HUDEP-2 (cell line): Measurements from ENCODE around the gene GRID1.

Experiments used
- DNase-seq, 76 experiments: peaks; one replicate each; lab custom pipeline; 2025; ENCODE audit not compliant: unreplicated experiment in 76 of 76; lab: John Stamatoyannopoulos, UW

GRID1 gene

DNA sequence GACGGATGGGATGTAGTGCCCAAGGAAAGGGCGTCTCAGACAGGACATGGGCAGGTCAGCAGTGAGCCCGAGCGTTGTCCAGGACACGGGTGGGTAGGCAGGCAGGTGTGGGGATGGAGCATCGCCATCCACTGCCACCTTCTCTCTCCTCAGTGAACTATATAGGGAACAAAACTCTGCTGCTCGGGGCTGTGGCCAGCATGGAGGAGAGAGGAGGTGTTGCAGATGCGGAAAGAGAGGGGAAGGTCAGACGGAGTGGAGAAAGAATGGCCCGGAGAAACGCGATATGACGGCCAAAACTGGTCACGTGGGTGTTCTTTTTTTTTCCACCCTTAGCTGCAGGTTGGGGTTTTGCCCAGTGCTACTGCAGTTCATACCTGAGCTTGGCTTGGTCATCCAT, 71.2 kb downstream of the GRID1 start:
- no peak for DNase-seq

DNA sequence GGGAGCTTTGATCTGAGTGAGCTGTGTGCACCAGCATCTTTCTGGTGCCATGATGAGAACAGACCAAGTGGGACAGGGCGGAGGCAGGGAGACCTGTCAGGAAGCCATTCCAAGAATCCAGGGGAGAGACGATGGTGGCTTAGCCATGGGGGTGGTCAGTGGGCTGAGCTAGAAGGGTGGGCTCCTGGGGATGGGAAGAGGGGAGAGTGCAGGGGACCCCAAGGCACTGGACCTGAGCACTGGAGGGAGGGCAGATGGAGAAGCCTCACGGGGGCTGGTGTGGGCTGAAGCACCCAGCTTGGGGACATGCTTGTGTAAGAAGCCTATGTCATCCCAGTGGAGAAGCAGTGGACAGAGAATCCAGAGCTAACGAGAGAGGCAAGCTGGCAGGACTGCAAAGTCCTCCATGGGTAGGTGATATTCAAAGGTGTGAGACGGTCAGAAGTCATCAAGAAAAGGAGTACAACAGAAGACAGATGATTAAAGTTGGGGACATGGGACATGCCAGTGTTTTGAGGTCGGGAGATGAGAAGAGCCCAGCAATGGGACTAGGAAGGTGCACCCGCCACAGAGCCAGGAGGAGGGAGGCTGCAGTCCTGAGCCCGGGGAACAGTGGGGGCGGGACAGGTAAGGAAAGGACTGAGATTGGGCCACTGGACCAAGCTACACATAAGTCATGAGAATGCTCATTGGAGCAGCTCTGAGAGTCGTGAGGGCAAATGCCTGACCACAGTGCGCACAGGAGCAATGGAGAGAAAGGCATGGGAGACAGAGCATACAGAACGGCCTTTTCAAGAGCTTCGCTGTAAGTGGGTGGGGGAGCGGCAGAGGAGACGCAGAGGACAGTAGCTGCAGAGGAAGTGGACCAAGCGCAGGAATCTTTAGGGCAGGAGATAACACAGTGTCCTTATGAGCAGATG, 72.0 kb downstream of the GRID1 start:
- DNase-seq = no peak

DNA sequence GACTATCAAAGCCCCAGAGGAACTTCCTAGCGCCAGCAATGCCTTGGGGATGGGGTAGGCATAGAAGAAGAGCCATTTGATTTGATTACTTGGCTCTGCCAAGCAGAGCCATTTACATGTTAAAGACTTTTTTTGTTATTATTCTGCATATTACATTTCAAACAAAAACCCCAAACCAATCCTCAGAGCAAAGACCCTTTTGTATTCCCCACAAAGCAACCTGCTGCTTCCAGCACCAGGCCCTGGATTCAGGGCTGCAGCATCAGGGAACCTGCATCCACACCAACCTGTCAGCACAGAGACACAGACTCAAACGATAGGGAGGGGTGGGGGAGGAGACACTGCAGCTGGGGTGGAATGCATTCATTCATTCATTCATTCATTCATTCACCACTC, 73.2 kb downstream of the GRID1 start:
- no peak for DNase-seq

DNA sequence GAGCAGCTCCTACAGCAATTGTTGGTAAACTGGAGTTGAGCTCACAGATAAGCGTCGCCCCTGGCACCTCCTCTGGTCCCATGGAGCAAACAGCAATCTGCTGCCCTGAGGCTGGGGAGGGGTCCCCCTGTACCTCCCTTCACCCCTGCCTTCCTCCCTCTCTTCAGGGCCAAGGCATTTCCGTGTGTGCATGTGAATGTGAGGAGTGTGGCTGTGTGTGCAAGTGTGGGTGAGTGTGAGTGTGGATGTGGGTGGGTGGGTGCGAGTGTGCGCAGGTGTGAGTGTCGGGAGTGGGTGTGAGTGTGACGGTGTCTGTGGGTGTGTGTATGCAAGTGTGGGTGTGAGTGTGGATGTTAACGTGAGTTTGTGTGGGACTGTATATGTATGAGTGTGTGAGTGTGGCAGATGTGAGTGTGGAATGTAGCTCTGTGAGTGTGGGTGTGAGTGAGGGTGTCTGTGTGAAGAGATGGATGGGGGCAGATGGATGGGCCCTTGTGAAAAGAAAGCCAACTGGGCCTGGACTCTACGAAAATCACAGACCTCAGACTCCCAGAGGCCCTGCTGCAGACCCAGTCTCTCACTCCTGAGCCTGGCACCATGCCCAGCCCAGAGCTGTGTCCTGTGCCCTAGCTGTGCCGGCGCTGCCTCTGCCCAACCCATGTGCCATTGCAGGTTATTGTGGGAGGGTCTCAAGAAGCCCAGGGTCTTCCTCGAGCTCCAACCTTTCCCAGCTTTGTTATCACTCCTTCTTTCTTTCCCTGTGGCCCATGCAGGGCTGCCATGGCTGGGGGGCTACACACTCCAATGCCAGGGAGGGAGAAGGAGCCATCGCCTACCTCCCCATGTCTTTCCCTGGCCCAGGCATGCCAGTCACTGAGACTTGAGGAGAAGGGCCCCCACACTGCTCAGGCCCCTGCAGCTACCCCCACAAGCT, 73.9 kb downstream of the GRID1 start:
- no peak for DNase-seq

DNA sequence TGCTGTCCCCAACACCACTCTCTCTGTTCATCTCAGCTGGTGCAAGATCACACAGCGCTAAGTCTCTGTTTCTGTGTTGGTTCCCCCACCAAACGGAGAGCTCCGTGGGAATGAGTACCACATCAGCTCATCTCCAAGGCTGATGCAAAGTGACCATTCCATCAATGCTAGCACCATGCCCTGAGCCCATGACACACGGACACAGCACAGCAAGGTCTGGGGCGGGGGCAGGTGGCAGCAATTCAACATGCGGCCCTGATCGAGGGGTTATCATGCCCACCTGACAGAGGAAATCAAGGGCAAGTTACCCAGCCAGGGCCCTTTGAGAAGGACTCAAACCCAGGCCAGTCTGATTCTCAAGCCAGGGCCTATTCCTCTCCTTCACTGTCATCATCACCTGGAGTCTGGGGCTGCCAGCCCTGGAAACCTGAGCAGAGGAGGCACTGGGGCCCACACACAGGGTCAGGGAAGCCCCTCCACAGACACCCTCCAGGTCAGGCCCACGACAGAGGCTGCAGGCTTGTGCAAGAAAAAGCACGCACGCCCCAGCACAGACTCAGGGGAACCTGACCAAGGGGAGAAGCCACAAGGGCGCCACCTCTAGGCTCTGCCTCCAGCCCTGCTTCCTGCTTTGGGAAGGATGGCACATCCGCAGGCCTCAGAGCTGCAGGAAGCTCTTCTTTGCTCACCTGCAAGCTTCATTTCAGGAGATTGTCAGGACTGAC, 74.8 kb downstream of the GRID1 start:
- no peak for DNase-seq

DNA sequence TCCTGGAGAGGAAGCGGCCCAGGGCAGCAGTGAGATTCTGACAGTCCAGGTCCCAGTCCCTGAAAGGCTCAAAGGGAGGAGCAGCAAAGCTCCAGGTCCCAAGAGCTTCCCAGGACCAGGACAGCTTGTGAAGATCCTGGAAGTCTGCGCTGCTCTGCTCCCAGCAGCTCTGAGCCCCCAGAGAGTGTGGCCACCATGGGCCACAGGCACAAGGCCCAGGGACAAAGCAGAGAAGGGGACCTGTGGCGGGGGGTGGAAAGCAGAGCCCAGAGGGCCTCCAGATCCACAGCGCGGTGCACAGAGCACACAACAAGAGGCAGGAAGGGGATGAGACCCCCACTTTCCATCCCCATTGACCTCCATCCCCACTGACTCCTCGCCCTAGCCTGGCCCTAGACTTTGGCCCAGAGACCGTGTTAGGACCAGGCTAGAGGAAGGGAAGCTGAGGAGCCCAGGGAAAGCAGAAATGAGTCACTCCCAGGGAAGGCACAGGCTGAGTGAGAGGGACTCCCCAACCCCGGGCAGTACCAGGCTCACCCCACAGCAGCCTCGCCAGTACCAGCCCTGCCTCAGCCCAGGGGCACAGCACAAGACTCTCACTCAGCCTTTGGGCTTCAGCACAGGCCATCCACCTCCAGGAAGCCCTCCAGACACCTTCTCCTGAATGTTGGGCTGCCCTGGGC, 75.5 kb downstream of the GRID1 start:
- DNase-seq = no peak

DNA sequence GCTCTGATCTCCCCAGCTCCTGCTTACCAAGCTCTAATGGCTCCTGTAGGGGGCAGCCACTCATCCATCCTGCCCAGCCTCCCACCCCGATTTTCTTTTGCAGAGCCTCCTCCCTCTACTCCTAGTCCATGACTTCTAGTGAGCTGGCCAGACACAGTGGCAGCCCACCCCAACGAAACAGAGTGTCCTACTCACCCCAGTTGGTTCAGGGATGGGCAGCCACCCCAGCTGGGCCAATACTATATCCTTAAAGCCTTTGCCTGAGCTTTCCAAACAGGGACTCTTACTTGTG, 77.1 kb downstream of the GRID1 start:
- no peak for DNase-seq

DNA sequence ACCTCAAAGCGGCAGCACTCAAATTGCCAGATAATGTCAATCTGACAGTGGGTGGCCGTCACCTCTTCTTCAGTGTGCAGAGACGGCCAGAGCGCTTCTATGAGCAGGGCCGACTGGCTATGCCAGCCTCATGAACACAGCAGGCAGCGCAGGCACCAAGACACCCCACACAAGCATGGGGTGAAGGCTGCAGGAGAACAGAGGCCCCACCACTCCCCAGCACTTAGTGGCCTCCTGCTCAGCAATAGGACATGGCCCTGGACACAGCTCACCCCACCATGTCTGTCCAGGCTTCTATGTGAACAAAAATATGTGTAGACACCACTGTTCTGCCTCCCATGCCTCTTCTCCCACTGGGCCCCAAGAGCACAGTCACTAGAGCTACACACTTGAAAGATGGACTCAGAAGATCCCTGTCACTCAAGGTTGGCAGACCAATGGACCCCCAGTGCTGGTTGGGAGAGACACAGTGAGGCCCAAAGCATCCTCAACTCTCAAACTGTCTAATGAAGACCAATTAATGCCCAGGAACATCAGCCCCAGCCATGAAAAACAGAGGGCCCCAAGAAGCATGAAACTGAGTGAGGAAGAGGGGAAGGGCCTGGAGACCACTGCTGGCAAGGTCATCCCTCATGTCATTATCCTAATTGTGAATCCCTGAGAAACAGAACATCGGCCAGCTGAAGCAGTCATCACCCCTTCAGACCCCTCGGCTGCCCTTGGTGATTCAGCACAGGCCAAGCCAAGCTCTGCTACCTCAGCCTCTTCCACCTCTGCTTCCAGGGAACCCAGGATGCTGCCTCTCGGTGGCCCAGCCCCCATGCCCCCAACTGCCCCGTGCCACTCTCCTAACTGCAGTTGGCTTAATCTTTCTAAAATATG, 77.7 kb downstream of the GRID1 start:
- DNase-seq = no peak

DNA sequence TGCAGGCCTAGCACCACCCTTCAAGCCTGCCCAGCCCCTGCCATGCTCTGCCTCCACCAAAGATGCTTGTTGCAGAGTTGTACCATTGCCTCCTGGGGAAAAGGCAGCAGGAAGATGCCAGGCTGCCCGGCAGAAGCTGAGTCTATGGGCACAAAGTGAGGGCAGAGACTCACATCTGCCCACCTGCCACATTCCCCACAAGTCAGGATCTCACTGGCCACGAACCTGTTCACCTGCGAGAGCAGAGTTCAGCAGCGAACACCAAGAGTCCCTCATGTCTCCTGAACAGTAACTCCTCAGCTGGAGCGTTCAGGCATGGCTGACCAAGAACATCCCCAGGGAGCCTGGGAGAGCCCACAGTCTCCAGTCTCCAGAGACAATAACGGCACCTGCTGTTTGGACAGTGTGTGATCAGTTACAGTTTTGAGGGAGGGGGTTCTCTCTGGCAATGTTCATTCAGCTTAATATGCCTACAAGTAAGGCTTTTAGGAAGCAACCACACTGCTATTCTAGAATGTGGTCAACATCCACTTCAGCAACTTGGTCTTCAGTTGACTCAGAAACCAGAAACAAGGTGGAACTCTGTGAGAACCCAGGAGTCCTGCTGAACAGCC, 78.5 kb downstream of the GRID1 start:
- no peak for DNase-seq

DNA sequence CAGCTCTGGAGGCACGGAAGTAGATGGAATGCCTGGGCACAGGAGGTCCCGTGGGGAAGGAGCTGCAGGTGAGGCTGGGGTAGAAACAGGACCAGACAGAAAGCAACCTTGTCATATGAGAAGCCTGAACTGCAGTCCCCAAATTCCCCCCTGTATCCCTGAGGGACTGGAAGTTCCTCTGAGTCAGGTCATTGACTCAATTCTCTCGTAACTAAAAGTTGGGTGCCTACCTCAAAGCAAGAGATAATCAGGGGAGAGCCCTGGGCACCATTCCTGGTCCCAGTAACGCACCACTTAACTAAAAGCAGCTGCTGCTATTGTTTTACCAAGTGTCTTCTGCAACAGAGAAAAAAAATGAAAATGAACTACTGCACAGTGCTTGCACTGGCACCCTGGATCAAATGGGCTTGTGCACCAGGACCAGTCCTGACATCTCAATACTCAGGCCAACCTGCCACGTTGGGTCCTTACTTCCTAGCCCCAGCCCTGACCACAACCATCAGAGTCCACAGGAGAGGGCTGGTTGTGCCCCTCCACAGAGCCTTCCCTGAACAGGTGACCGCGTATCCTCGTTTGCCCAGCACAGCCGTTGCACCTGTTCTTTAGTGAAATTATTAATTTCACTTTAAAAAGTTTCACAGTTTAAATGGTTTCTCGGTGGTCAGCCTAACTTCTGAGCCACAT, 79.3 kb downstream of the GRID1 start:
- no peak for DNase-seq

DNA sequence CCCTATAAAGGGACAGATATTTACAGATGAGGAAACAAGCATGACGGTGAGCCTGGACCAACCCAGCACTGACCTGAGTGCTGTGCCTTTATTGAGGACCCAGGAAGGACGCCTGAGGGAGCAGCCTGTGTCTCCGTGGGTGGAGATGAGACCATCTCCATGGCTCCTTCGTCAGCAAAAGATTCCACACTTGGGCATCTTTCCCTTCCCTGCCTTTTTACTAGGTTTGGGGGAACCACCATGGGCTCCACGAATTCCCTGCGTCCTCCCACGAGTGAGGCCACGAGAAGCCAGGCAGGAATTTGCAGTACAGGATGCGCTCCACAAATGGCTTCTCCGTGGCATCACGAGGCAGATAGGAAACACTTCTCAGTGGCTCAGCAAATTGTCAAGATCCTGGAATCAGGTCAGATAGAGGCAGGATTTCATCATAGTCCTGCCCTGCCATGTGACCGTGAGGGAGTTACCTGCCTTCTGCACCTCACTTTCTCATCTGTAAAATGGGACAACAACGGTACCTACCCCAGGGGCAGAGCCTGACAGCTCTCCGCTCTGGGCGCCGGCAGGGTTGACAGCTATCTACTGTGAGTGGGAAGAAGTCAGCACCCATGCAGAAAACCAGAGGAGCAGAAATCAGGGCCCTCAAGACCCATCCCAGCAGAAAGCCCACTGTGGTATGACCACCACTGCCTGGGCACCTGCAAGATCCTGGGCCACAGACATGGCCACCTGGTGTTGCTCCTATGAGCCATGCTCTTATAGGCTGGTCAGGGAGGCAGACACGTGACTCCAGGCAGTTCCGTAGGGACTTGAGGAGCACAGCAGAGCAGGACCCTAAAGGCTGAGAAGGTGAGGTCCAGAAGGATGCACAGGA, 80.1 kb downstream of the GRID1 start:
- DNase-seq = no peak

DNA sequence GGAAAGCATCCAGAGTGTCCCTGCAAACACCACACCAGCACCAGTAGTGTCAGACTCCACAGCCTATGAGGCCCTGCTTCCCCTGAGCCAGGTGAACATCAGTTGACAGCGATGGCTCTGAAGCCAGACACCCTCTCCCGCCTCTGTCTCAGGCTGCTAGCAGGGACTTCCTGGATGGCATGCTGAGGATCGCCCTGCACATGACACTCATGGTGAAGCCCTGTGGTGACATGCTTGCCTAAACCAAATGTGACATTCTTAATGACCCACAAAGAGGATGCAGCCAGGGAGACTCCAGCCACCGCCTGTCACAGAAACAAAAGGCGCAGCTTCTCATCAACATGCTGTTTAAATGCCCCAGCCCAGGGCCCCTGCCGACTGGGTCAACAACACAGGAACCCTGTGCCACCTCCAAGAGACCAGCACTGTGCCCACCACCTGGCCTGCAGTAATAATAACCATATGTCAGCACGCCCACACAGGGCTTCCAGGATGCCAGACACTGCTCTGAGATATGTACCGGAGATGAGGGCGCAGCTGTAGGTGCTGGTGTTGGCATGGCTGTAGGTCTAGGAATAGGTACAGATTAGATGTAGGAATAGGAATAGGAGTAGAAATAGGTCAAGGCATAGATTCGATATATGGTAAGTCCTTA, 81.3 kb downstream of the GRID1 start:
- DNase-seq = no peak

DNA sequence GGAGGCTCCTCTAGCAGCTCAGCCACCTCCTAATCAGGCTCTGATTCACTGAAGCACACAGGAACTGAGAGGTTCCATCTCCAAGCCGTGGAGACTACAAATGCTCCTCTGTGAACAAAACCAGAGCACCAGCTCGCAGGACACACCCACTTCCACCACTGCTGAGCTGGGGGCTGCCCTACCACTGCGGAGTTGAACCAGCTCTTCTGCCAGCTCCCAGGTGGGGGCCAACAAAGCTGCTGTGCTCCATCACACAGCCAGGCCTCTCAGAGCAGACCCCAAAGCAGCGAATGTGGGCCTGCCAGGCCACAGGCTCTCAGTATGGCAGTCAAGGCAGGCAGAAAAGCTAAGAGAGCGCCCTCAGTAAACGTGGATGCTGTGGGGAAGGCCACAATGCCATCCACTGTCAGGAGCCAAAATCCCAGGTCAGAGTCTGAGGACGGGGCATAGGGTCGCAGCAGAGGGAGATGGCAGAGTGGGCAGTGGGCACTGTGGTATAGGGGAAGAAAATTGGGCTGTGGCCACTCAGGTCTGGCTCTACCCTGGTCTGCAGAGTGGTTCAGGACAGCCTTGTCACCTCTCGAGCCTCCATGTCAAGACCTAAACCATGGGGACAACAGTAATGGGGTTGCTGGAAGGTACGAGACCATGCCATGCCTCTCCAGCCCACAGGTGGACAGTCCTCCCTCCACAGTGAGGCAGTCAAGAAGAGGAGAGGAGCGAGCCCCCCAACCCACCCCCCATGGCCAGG, 82.1 kb downstream of the GRID1 start:
- DNase-seq = no peak

DNA sequence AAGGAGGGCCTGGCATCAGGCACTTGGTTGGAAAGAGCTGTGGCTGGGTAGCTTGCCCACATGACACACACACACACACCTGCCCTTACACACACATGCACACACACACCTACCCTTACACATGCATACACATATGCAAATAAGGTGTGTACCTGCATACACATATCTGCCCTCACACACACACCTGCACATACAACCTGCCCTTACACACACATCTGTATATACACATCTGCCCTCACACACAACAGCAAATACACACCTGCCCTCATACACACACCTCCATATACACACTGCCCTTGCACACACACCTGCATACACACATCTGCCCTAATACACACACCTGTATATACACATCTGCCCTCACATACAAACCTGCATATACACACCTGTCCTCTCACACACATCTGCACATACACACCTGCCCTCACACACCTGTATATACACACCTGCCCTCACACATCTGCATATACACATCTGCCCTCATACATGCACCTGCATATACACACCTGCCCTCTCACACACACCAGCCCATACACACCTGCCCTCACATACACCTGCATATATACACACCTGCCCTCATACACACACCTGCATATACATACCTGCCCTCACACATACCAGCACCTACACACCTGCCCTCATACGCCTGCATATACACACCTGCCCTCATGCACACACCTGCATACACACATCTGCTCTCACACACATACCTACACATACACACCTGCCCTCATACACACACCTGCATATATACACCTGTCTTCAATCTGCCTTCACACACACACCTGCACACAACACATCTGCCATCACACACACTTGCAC, 82.9 kb downstream of the GRID1 start:
- DNase-seq = no peak

DNA sequence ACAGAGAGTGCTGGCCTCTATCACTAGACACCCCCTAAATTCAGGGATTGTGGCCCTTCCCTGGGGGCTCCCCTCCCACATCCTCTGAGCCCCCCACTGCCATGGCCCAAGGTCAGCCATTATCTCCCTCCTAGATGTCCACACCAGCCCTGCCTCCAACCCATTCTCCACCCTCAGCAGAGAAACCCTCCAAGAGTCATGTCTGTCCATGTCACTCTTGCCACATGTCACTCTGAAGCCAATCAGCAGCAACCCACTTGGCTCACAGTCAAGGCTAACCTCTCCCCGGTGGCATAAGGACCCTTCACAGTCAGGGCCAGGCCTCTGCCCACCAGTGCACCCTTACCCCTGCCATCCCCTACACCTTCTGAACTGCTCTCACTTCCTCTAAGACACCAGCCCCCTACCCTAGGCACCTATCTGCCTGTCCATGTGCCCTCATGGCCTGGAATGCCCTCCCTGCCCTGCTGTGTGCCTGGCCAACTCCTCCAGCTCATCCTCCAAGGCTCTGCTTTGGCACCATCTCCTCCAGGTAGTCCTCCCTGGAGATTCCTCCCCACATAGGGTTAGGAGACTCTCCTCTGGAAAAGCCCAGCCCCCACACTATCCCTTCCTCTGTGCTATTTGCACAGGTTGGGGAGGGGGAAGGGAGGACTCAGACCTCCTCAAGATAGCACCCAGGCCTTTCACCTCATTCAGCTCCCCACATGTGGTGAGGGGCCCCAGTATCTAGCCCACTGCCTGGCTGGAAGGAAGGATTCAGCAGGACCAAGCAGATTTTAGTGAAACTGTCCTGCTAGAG, 83.7 kb downstream of the GRID1 start:
- DNase-seq = no peak
